GM12892 (cell line): ENCODE data around the gene MTTP.

Source experiments
- POLR2AphosphoS5 ChIP-seq: IDR thresholded peaks from 2 replicates; pipeline ENCODE4 v1.6.1; 2011; ENCODE audit warnings: low read depth, low read length, control low read depth
- TAF1 ChIP-seq: IDR thresholded peaks from 2 replicates; pipeline ENCODE4 v1.6.1; 2011; ENCODE audit warnings: low read depth, mild to moderate bottlenecking, control low read depth, low read length, borderline replicate concordance

DNA sequence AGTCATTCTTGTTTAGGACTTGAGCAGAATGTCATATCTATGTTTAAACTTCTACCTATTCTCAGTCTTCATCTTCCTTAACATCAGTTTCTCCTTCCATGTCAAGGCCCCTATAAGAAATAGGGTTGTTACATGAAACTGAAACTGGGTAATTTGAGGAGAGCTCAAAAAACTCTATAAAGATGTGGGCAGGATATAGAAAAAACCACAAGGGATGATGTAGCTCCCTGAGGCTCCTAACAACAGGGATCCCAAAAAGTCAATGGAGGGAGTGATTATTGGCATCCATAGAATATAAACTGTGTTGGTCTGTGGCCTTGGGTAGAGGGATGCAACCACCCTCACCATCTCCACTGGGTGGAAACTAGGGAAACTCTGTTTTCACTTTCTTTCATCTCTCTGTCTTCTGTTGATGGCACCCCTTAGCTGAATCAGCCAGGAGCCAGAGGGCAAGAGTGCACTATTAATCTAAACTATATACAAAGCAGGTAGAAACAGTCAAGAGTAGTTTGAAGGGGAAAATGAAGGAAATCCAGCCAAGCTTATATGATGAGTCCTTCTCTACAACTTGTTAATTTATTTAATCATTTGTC is 55.4 kb downstream of the MTTP start:
- TF ChIP-seq TAF1 (no peak), POLR2AphosphoS5 (no peak)
